Measurements from ENCODE around the gene HRCT1.
"Not testable (repeated sequence)": the region's sequence is repeated elsewhere in the genome, so short reads cannot be mapped to it uniquely, and the experiment has no call there.

The HRCT1 gene

GRCh38 chr9:35891646-35892045 is 14.4 kb upstream of the HRCT1 start:
- in situ Hi-C loops (cut with HindIII; ENCODE audit: low sequenced_read_pairs), result no loop called here

- in situ Hi-C loops (cut with HindIII; ENCODE audit: low sequenced_read_pairs), result no loop called here
These were observed 14.0 kb upstream of the HRCT1 start for GRCh38 chr9:35892051-35892450.

GRCh38 chr9:35896570-35896969 is 9.4 kb upstream of the HRCT1 start:
- in situ Hi-C loops (cut with HindIII; ENCODE audit: low sequenced_read_pairs), result no loop called here

- in situ Hi-C loops (cut with HindIII; ENCODE audit: low sequenced_read_pairs), result not testable (repeated sequence)
These were observed 8.5 kb upstream of the HRCT1 start for GRCh38 chr9:35897376-35898099.

- in situ Hi-C loops (cut with HindIII; ENCODE audit: low sequenced_read_pairs), result no loop called here
These were observed 7.7 kb upstream of the HRCT1 start for GRCh38 chr9:35898337-35898736.

GRCh38 chr9:35899021-35899420 is 7.0 kb upstream of the HRCT1 start:
- in situ Hi-C loops (cut with HindIII; ENCODE audit: low sequenced_read_pairs), result no loop called here

GRCh38 chr9:35903049-35903448 is 3.0 kb upstream of the HRCT1 start:
- in situ Hi-C loops (cut with HindIII; ENCODE audit: low sequenced_read_pairs), result no loop called here

- in situ Hi-C loops (cut with HindIII; ENCODE audit: low sequenced_read_pairs), result no loop called here
These were observed 1.7 kb upstream of the HRCT1 start for GRCh38 chr9:35904338-35904737.

GRCh38 chr9:35905051-35905781 is 786 bp upstream of the HRCT1 start:
- in situ Hi-C loops (cut with HindIII; ENCODE audit: low sequenced_read_pairs), result loop anchor here (5.0 kb wide), 1 partner anchor 98 kb away; no protein-coding TSS in a partner anchor

- in situ Hi-C loops (cut with HindIII; ENCODE audit: low sequenced_read_pairs), result loop anchor here (5.0 kb wide), 1 partner anchor 100 kb away; no protein-coding TSS in a partner anchor
These were observed 1.1 kb downstream of the HRCT1 start for GRCh38 chr9:35906923-35907699.

- in situ Hi-C loops (cut with HindIII; ENCODE audit: low sequenced_read_pairs), result loop anchor here (5.0 kb wide), 1 partner anchor 101 kb away; no protein-coding TSS in a partner anchor
These were observed 1.9 kb downstream of the HRCT1 start for GRCh38 chr9:35907711-35908503.

GRCh38 chr9:35908504-35909125 is 2.6 kb downstream of the HRCT1 start:
- in situ Hi-C loops (cut with HindIII; ENCODE audit: low sequenced_read_pairs), result loop anchor here (5.0 kb wide), 1 partner anchor 101 kb away; no protein-coding TSS in a partner anchor

GRCh38 chr9:35909274-35909673 is 3.3 kb downstream of the HRCT1 start, which contains the start of gene SPAAR:
SPAAR (plus strand) TSS chr9:35909490; CDS start chr9:35910464, 974 bp downstream.
- in situ Hi-C loops (cut with HindIII; ENCODE audit: low sequenced_read_pairs), result loop anchor here (5.0 kb wide), 1 partner anchor 102 kb away; no protein-coding TSS in a partner anchor

GRCh38 chr9:35909687-35910612 is 3.9 kb downstream of the HRCT1 start:
- in situ Hi-C loops (cut with HindIII; ENCODE audit: low sequenced_read_pairs), result loop anchor here (5.0 kb wide), 1 partner anchor 103 kb away; no protein-coding TSS in a partner anchor

GRCh38 chr9:35910613-35911359 is 4.8 kb downstream of the HRCT1 start:
- in situ Hi-C loops (cut with HindIII; ENCODE audit: low sequenced_read_pairs), result no loop called here

- in situ Hi-C loops (cut with HindIII; ENCODE audit: low sequenced_read_pairs), result no loop called here
These were observed 5.7 kb downstream of the HRCT1 start for GRCh38 chr9:35911690-35912089.

GRCh38 chr9:35912791-35913400 is 6.9 kb downstream of the HRCT1 start:
- in situ Hi-C loops (cut with HindIII; ENCODE audit: low sequenced_read_pairs), result no loop called here

- in situ Hi-C loops (cut with HindIII; ENCODE audit: low sequenced_read_pairs), result not testable (repeated sequence)
These were observed 7.4 kb downstream of the HRCT1 start for GRCh38 chr9:35913429-35913828.
